Skeletal muscle tissue (tissue), 4 donors: ENCODE results near the gene APOB. TPM values are rescaled to one million over a fixed set of nuclear protein-coding genes. Genes with fewer than 3 reads are reported as not detected.

Experiments
- H3K27ac ChIP-seq: one replicate; pipeline ENCODE4 v1.7.0; 2013; ENCODE audit warnings: mild to moderate bottlenecking, low read depth, low read length, inconsistent platforms
- H3K27me3 ChIP-seq, 3 donors: one replicate each; pipeline ENCODE4 v1.7.0; 2013; ENCODE audit warnings: low read length in 3 of 3; ENCODE audit not compliant: control insufficient read depth in 3 of 3, insufficient read depth in 3 of 3
- H3K36me3 ChIP-seq, 3 donors: one replicate each; pipeline ENCODE4 v1.7.0; 2013; ENCODE audit warnings: low read length in 3 of 3; ENCODE audit not compliant: control insufficient read depth in 3 of 3, insufficient read depth in 3 of 3
- H3K4me1 ChIP-seq, 3 donors: one replicate each; pipeline ENCODE4 v1.7.0; 2013; ENCODE audit warnings: low read length in 3 of 3, mild to moderate bottlenecking in 3 of 3; ENCODE audit not compliant: control insufficient read depth in 3 of 3, insufficient read depth in 3 of 3
- H3K4me3 ChIP-seq, 3 donors: one replicate each; pipeline ENCODE4 v1.7.0; 2013; ENCODE audit warnings: low read length in 3 of 3
- H3K9ac ChIP-seq, 3 donors: one replicate each; pipeline ENCODE4 v1.7.0; 2013; ENCODE audit warnings: low read length in 3 of 3, mild to moderate bottlenecking in 3 of 3, moderate library complexity in 2 of 3, low read depth in 1 of 3
- H3K9me3 ChIP-seq, 3 donors: one replicate each; pipeline ENCODE4 v1.7.0; 2013; ENCODE audit warnings: low read length in 3 of 3; ENCODE audit not compliant: control insufficient read depth in 3 of 3
- total RNA-seq: library from RNA; depleted of rRNA; stranded (reverse); fragments of >200 nt; gene quantifications from one replicate; pipeline ENCODE4 v1.2.3, GENCODE V29; 2014
- donor health status: Osteomylitis.

The APOB gene
- total RNA-seq, 1 donor from 2014 or later, result 0.52 TPM

DNA sequence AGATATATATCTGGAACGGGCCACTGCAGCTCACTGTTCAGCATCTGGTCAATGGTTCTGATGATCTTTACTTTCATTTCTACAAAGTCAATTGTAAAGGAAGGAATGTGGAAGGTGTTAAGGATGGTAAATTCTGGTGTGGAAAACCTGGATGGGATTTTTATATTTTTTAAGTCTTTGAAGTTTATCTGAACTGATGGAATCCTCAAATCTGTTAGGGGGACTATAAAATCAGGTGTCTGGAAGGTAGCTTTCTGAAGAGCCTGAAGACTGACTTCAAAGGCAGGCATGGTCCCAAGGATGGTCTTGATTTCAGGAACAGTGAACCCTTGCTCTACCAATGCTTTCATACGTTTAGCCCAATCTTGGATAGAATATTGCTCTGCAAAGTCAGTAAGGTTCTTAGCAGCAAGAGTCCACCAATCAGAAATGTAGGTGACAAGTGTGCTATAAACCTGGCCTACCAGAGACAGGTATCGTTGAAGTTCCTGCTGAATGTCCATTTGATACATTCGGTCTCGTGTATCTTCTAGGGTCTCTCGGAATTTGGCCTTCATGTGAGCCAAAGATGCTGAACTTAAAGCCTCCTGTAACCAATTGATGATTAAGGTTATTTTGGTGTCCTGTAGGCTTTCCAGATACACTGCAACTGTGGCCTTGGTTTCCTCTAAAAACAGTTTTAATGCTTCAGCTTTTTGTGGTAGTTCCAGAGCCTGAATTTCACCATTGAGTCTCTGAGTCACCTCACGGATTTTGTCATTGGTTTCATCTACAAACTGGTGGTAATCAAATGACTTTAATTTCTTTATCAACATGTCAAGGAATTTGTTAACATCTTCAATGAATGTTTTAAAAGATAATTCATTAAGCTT is 34.8 kb downstream of the APOB start:
- Histone ChIP-seq H3K27me3 (no peaks in the 10 kb centered on the region), H3K36me3 (no peaks in the 10 kb centered on the region), H3K4me1 (peaks cover 0 to 10% (median 10%) of the 10 kb centered on the region in 3 donors), H3K4me3 (no peak overlapping the region), H3K27ac (no peak overlapping the region), H3K9me3 (no peaks in the 10 kb centered on the region), H3K9ac (no peak overlapping the region)

DNA sequence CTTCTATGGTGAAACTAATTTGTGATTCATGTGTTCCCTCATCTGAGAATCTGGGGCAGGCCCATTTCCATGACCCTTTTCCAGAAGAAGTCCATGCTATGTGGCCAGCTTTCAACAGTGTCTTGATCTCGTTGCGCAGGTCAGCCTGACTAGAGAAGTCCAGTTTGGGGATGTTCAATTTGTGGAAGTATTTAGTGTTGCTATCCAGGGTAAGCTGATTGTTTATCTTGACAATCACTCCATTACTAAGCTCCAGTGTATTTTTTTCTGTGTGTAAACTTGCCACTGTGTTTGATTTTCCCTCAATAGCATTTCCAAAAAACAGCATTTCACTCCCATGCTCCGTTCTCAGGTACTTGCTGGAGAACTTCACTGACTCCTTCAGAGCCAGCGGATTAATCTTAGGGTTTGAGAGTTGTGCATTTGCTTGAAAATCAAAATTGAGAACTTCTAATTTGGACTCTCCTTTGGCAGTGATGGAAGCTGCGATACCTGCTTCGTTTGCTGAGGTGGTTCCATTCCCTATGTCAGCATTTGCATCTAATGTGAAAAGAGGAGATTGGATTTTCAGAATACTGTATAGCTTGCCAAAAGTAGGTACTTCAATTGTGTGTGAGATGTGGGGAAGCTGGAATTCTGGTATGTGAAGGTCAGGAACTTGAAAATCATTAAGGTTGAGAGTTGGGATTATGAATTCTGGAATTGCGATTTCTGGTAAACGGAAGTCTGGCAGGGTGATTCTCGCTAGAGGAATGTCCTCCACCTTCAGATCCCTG is 35.7 kb downstream of the APOB start:
- H3K4me3 ChIP-seq, result no peak overlapping the region
- no peaks in the 10 kb centered on the region for H3K36me3 ChIP-seq
- no peak overlapping the region for H3K27ac ChIP-seq
- no peaks in the 10 kb centered on the region for H3K27me3 ChIP-seq
- H3K4me1 ChIP-seq, result peaks cover 0 to 10% (median 10%) of the 10 kb centered on the region in 3 donors
- H3K9ac ChIP-seq, result no peak overlapping the region
- no peaks in the 10 kb centered on the region for H3K9me3 ChIP-seq

DNA sequence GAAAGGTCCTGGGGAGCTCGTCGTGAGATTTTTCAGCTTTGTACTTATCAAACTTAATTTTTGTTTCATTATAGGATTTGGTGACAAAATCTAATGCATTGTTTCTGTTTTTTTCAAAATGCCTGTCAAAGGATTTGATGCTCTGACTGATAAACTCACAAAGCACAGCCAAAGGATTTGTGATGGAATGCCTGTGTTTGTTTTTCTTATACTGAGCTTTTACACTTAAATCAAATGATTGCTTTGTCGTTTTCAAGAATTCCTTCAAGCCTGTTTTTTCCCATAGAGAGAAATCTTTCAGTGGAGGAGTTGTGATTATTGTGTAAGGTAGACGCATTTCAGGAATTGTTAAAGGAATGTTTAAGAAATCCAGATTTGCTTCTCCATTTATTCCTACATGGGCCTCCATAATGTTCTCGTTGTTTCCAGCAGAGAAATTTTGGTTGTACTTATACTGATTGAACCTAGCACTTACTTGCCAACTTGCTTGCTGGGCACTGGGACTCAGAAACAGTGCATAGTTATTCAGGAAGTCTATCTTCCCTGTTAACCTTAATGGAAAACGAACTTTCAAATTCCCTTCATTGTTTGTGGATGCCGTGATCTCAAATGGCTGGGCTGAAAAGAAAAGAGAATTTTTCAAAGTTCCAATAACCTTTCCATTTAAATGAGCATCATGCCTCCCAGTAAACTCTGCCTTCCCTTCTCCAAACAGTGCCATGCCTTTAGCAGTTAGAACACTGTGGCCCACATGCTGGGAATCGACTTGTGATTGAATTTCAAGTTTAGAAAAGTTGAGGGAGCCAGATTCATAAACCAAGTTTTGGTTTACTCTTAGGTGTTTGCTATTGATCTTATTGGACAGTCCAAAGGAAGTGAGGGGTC is 36.5 kb downstream of the APOB start:
- no peak overlapping the region for H3K4me3 ChIP-seq
- no peaks in the 10 kb centered on the region for H3K27me3 ChIP-seq
- H3K36me3 ChIP-seq, result no peaks in the 10 kb centered on the region
- H3K9me3 ChIP-seq, result no peaks in the 10 kb centered on the region
- H3K9ac ChIP-seq, result no peak overlapping the region
- H3K27ac ChIP-seq, result no peak overlapping the region
- H3K4me1 ChIP-seq, result peaks cover 0 to 10% (median 10%) of the 10 kb centered on the region in 3 donors

DNA sequence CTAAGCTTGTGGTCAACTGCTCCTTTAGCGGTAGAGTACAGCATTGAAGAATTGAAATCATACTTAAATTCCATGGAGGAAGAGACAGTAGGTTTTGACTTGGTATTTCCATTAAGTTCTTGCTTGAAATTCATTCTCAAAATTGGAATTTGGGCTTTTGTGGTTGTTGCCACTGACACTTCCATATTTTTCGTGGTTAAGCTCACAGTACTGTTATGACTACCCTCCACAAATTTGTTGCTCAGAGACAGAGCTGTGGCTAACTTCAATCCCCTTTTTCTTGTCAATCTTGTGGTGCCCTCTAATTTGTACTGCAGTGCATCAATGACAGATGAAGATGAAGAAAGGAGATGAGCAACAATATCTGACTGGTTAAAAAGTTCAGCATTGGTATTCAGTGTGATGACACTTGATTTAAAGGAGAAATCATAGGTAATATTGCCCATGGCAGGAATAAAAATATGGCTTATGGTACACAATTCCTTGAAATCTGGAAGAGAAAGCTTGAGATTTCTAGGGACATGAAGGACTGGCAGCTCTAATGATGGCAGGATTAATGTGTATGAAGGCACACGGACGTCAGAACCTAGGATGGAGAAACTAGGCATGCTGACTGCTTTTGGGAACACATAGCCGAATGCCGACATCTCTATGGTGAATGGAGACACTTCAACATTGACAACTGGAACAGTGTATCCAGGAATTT is 37.3 kb downstream of the APOB start:
- H3K27me3 ChIP-seq, result no peaks in the 10 kb centered on the region
- no peaks in the 10 kb centered on the region for H3K36me3 ChIP-seq
- H3K9me3 ChIP-seq, result no peaks in the 10 kb centered on the region
- H3K27ac ChIP-seq, result no peak overlapping the region
- no peak overlapping the region for H3K9ac ChIP-seq
- H3K4me3 ChIP-seq, result no peak overlapping the region
- peaks cover 0 to 6% (median 5%) of the 10 kb centered on the region in 3 donors for H3K4me1 ChIP-seq

DNA sequence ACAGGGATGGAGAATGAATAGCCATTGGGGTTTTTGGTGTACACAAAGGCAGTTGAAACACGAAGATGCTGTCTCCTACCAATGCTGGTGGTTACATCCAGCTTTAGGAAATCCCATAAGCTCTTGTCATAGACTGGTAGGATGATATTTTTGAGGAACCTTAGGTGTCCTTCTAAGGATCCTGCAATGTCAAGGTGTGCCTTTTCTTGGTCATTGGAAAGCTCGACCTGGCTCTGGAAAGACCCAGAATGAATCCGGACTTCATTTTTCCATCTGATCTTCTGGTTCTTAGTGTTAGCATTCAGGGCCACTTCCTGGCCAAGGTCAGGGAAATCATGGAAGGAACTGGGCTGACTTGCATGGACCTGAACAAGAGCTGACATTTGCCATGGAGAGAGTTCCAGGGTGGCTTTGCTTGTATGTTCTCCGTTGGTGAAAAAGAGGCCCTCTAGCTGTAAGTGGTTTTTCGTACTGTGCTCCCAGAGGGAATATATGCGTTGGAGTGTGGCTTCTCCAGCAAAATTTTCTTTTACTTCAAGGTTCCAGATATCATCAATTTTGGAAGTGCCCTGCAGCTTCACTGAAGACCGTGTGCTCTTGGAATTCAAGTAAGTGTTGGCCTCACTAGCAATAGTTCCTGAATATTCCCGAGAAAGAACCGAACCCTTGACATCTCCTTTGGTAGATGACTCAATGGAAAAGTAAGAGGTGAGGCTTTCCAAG is 38.0 kb downstream of the APOB start:
- H3K4me3 ChIP-seq, result no peak overlapping the region
- no peaks in the 10 kb centered on the region for H3K9me3 ChIP-seq
- H3K27me3 ChIP-seq, result no peaks in the 10 kb centered on the region
- no peaks in the 10 kb centered on the region for H3K4me1 ChIP-seq
- H3K36me3 ChIP-seq, result no peaks in the 10 kb centered on the region
- no peak overlapping the region for H3K9ac ChIP-seq
- H3K27ac ChIP-seq, result no peak overlapping the region

DNA sequence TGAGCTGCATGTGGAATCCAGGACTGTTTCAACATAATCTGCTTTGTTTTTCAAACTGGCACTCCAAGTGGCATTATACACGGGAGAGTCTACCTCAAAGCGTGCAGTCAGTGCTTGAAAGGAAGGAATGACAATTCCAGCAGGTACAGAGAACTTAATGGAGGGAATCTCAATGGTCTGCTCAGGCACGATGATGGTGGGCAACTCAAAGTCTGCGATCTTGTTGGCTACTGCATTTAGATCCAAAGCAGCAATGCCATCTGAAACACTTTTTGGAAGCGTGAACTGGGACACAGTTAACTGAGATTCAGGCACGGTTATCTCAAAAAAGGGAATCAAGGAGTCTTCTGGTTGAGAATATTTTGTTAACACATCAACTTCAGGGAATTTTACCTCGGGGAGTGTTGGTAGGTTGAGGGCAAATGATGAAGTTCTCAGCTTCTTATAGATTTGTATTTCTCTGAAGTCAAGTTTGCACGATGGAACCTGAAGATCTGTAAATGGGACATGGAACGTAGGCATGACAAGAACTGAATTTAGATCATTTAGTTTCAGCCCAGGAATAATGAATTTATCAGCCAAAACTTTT is 38.7 kb downstream of the APOB start:
- no peaks in the 10 kb centered on the region for H3K36me3 ChIP-seq
- no peaks in the 10 kb centered on the region for H3K9me3 ChIP-seq
- H3K4me1 ChIP-seq, result no peaks in the 10 kb centered on the region
- H3K4me3 ChIP-seq, result no peak overlapping the region
- H3K27ac ChIP-seq, result no peak overlapping the region
- no peaks in the 10 kb centered on the region for H3K27me3 ChIP-seq
- H3K9ac ChIP-seq, result no peak overlapping the region

DNA sequence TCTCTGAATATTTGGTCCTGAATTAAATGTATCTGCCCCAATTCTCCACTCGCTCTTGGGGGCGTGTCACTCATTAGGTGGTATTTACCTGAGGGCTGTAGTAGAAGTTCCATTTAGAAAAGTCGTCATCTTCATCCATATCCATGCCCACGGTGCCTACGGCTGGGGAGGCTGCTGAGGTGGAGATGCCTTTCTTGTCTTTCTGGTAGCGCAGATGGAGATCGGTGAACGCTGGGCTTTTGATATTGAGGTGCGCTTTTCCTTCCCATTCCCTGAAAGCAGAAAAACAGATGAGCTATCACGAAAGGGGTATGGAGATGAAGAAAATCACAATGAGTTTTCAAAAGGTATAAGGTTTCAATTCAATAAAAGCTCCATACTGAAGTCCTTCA is 39.7 kb downstream of the APOB start:
- Histone ChIP-seq H3K4me3 (no peak overlapping the region), H3K36me3 (no peaks in the 10 kb centered on the region), H3K27ac (no peak overlapping the region), H3K4me1 (no peaks in the 10 kb centered on the region), H3K9ac (no peak overlapping the region), H3K9me3 (no peaks in the 10 kb centered on the region), H3K27me3 (no peaks in the 10 kb centered on the region)

DNA sequence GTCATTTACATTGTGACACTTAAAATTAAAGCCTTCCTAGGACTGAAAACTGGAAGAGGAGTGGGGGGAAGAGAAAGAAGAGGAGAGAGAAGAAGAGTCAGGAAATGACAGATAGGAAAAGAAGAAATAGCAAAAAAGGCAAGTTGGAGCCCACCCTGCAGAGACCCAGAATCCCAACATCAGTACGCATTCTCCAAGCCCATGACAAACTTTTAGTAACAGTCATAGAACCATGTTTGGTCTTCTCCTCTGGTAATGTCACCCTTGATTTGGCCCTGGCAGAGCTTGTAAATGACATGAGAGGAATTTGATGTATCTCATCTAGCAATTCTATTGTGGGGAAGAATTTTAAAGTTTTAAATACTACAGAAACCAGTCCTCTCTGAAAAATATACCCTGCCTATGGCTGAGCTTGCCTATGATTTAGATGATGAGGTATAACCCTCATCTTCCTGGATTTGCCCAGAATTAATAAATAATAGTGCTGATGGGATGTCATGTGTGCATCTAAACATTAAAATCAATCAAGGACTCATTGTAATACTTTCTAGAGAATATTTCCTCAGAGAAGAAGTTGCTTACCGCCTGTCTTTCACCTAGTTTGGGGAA is 40.2 kb downstream of the APOB start:
- Histone ChIP-seq H3K9me3 (no peaks in the 10 kb centered on the region), H3K27me3 (no peaks in the 10 kb centered on the region), H3K36me3 (no peaks in the 10 kb centered on the region), H3K27ac (no peak overlapping the region), H3K9ac (no peak overlapping the region), H3K4me3 (no peak overlapping the region), H3K4me1 (no peaks in the 10 kb centered on the region)
